CD4-positive, alpha-beta T cell treated with Interleukin-6 at 100 ng/mL for 8 hours (primary cell): ENCODE measurements around the gene SMAP1.
"Not testable (repeated sequence)": the region's sequence is repeated elsewhere in the genome, so short reads cannot be mapped to it uniquely, and the experiment has no call there.

Source experiments
- DNase-seq: peaks from one replicate; pipeline ENCODE4 v3.0.0-alpha.2; 2020; ENCODE audit warnings: mixed read lengths, low spot score

Gene SMAP1

GRCh38 chr6:70740746-70741145 lies 73.1 kb downstream of the SMAP1 start:
- not testable (repeated sequence) for DNase-seq

GRCh38 chr6:70742462-70742861 lies 74.8 kb downstream of the SMAP1 start:
- not testable (repeated sequence) for DNase-seq

GRCh38 chr6:70753870-70754380 lies 86.2 kb downstream of the SMAP1 start:
- DNase-seq: no peak

- no peak for DNase-seq
Measured at GRCh38 chr6:70758883-70759282, 91.2 kb downstream of the SMAP1 start.

- no peak for DNase-seq
Measured at GRCh38 chr6:70763754-70764510, 96.2 kb downstream of the SMAP1 start.

GRCh38 chr6:70764706-70765105 lies 97.0 kb downstream of the SMAP1 start:
- no peak for DNase-seq

- DNase-seq: not testable (repeated sequence)
Measured at GRCh38 chr6:70771351-70771750, 103.7 kb downstream of the SMAP1 start.

- no peak for DNase-seq
Measured at GRCh38 chr6:70779934-70780333, 112.3 kb downstream of the SMAP1 start.

GRCh38 chr6:70790483-70791224 lies 123.0 kb downstream of the SMAP1 start:
- DNase-seq: no peak

GRCh38 chr6:70797625-70798024 lies 129.9 kb downstream of the SMAP1 start:
- no peak for DNase-seq

GRCh38 chr6:70806086-70806485 lies 138.4 kb downstream of the SMAP1 start:
- no peak for DNase-seq

- DNase-seq: no peak
Measured at GRCh38 chr6:70811788-70812187, 144.1 kb downstream of the SMAP1 start.

- no peak for DNase-seq
Measured at GRCh38 chr6:70813885-70814284, 146.2 kb downstream of the SMAP1 start.

GRCh38 chr6:70819646-70820045 lies 152.0 kb downstream of the SMAP1 start:
- DNase-seq: no peak

- no peak for DNase-seq
Measured at GRCh38 chr6:70820778-70821177, 153.1 kb downstream of the SMAP1 start.

- DNase-seq: no peak
Measured at GRCh38 chr6:70821751-70822150, 154.1 kb downstream of the SMAP1 start.

GRCh38 chr6:70823651-70824050 lies 156.0 kb downstream of the SMAP1 start:
- DNase-seq: no peak

GRCh38 chr6:70831427-70831826 lies 163.7 kb downstream of the SMAP1 start:
- no peak for DNase-seq

GRCh38 chr6:70834520-70834919 lies 166.8 kb downstream of the SMAP1 start:
- no peak for DNase-seq

GRCh38 chr6:70838907-70839285 lies 171.2 kb downstream of the SMAP1 start:
- no peak for DNase-seq

- DNase-seq: no peak
Measured at GRCh38 chr6:70839286-70840266, 171.9 kb downstream of the SMAP1 start.

GRCh38 chr6:70841112-70841511 lies 173.4 kb downstream of the SMAP1 start:
- DNase-seq: no peak
